DND-41 (cell line): ENCODE data around the gene JUND.

ENCODE experiments used
- ATAC-seq: fragments of 200-7000 bp; cut with Tn5 transposase; 3 replicates; pipeline ENCODE4 v1.9.1; 2021; ENCODE audit warnings: low read depth; ENCODE audit not compliant: insufficient read depth
- DNase-seq: peaks from one replicate; pipeline ENCODE4 v3.0.0-alpha.2; 2020
- H2AFZ ChIP-seq: 2 replicates; pipeline ENCODE4 v1.6.0; 2012; ENCODE audit warnings: low read depth, low read length
- H3K27ac ChIP-seq: 2 replicates; pipeline ENCODE4 v1.5.1; 2012; ENCODE audit warnings: low read length, inconsistent platforms
- H3K27me3 ChIP-seq: fragments of 200-600 bp; sonication (generic); 2 replicates; pipeline ENCODE4 v1.6.0; 2012; ENCODE audit warnings: low read length, mild to moderate bottlenecking, inconsistent platforms; ENCODE audit not compliant: insufficient read depth, poor library complexity
- H3K36me3 ChIP-seq: 2 replicates; pipeline ENCODE4 v1.5.1; 2012; ENCODE audit warnings: low read length, inconsistent platforms; ENCODE audit not compliant: insufficient read depth
- H3K4me1 ChIP-seq: 2 replicates; pipeline ENCODE4 v1.5.1; 2012; ENCODE audit warnings: mild to moderate bottlenecking, low read length; ENCODE audit not compliant: insufficient read depth
- H3K4me2 ChIP-seq: 2 replicates; pipeline ENCODE4 v1.6.0; 2012; ENCODE audit warnings: mild to moderate bottlenecking, moderate library complexity, low read length, inconsistent platforms; ENCODE audit not compliant: insufficient read depth
- H3K4me3 ChIP-seq, 2 experiments: fragments of 200-600 bp in 1 of 2; shearing (Covaris generic) in 1 of 2; 2 replicates each; pipeline ENCODE4 v1.5.1; 2012 to 2016; ENCODE audit warnings: inconsistent platforms in 2 of 2, low read length in 2 of 2, mild to moderate bottlenecking in 2 of 2, low read depth in 1 of 2, moderate library complexity in 1 of 2
- H3K79me2 ChIP-seq: 2 replicates; pipeline ENCODE4 v1.6.0; 2012; ENCODE audit warnings: low read length, inconsistent platforms; ENCODE audit not compliant: insufficient read depth
- H3K9ac ChIP-seq: 2 replicates; pipeline ENCODE4 v1.6.0; 2012; ENCODE audit warnings: low read depth, mild to moderate bottlenecking, inconsistent platforms, low read length, moderate library complexity
- H3K9me3 ChIP-seq: 2 replicates; pipeline ENCODE4 v1.5.1; 2012; ENCODE audit warnings: low read length, moderate library complexity, mild to moderate bottlenecking, inconsistent platforms; ENCODE audit not compliant: insufficient read depth, severe bottlenecking
- H4K20me1 ChIP-seq: 2 replicates; pipeline ENCODE4 v1.6.0; 2012; ENCODE audit warnings: low read length; ENCODE audit not compliant: insufficient read depth
- CTCF ChIP-seq: IDR thresholded peaks from 2 replicates; pipeline ENCODE4 v1.5.1; 2012; ENCODE audit warnings: borderline replicate concordance, low read length, moderate library complexity, mild to moderate bottlenecking; ENCODE audit not compliant: poor library complexity, severe bottlenecking; ENCODE audit errors: extremely low read depth
- EZH2 ChIP-seq: IDR thresholded peaks from 3 replicates; pipeline ENCODE4 v1.6.1; 2012; ENCODE audit warnings: borderline replicate concordance, low read depth, mild to moderate bottlenecking, moderate library complexity, low read length, inconsistent platforms; ENCODE audit not compliant: severe bottlenecking

The JUND gene

GRCh38 chr19:18298601-18299000 lies 17.2 kb upstream of the JUND start:
- Histone ChIP-seq H4K20me1 (no peaks in the 10 kb centered on the region), H3K9ac (no peak overlapping the region), H3K9me3 (no peaks in the 10 kb centered on the region), H3K79me2 (no peaks in the 10 kb centered on the region), H3K4me2 (no peak overlapping the region), H3K27me3 (no peaks in the 10 kb centered on the region), H3K4me3 (no peak overlapping the region), H2AFZ (no peak overlapping the region), H3K27ac (no peak overlapping the region), H3K36me3 (no peaks in the 10 kb centered on the region), H3K4me1 (peaks cover 10% of the 10 kb centered on the region)
- ATAC-seq (no peak), DNase-seq (no peak)
- TF ChIP-seq EZH2 (no peak), CTCF (no peak)

- no peak for DNase-seq
- no peaks in the 10 kb centered on the region for H4K20me1 ChIP-seq
Measured at GRCh38 chr19:18297308-18297707, 15.9 kb upstream of the JUND start.

GRCh38 chr19:18295034-18295451 lies 13.6 kb upstream of the JUND start:
- H2AFZ ChIP-seq: no peak overlapping the region
- no peaks in the 10 kb centered on the region for H3K79me2 ChIP-seq
- no peaks in the 10 kb centered on the region for H3K9me3 ChIP-seq
- DNase-seq (no peak), ATAC-seq (no peak)
- H3K9ac ChIP-seq: no peak overlapping the region
- no peak overlapping the region for H3K4me3 ChIP-seq
- H3K36me3 ChIP-seq: no peaks in the 10 kb centered on the region
- H3K4me2 ChIP-seq: no peak overlapping the region
- no peaks in the 10 kb centered on the region for H3K27me3 ChIP-seq
- no peak overlapping the region for H3K27ac ChIP-seq
- H4K20me1 ChIP-seq: no peaks in the 10 kb centered on the region
- peaks cover 32% of the 10 kb centered on the region for H3K4me1 ChIP-seq
- TF ChIP-seq EZH2 (no peak), CTCF (no peak)

More at GRCh38 chr19:18297308-18297707, 15.9 kb upstream of the JUND start:
- Histone ChIP-seq H3K4me3 (no peak overlapping the region), H3K27ac (no peak overlapping the region), H2AFZ (no peak overlapping the region), H3K9me3 (no peaks in the 10 kb centered on the region), H3K4me2 (no peak overlapping the region), H3K27me3 (no peaks in the 10 kb centered on the region), H3K79me2 (no peaks in the 10 kb centered on the region), H3K36me3 (no peaks in the 10 kb centered on the region), H3K9ac (no peak overlapping the region), H3K4me1 (peaks cover 10% of the 10 kb centered on the region)
- TF ChIP-seq CTCF (no peak), EZH2 (no peak)
- ATAC-seq: no peak

- no peak overlapping the region for H3K4me3 ChIP-seq
- H3K79me2 ChIP-seq: no peaks in the 10 kb centered on the region
- TF ChIP-seq CTCF (no peak), EZH2 (no peak)
- no peaks in the 10 kb centered on the region for H3K9me3 ChIP-seq
- no peaks in the 10 kb centered on the region for H4K20me1 ChIP-seq
- H3K36me3 ChIP-seq: no peaks in the 10 kb centered on the region
- H3K9ac ChIP-seq: no peak overlapping the region
- H2AFZ ChIP-seq: no peak overlapping the region
- H3K27ac ChIP-seq: no peak overlapping the region
- ATAC-seq (no peak), DNase-seq (no peak)
- peaks cover 38% of the 10 kb centered on the region for H3K4me1 ChIP-seq
- no peak overlapping the region for H3K4me2 ChIP-seq
- no peaks in the 10 kb centered on the region for H3K27me3 ChIP-seq
Measured at GRCh38 chr19:18294467-18294864, 13.0 kb upstream of the JUND start.
